HG03159 (cell line): ENCODE data around the gene ARHGAP42.

Source experiments
- ATAC-seq: cut with Tn5 transposase; IDR thresholded peaks from one replicate; pipeline ENCODE4 v1.9.1; 2021; ENCODE audit warnings: mild to moderate bottlenecking, moderate library complexity; ENCODE audit not compliant: unreplicated experiment

Gene ARHGAP42

DNA sequence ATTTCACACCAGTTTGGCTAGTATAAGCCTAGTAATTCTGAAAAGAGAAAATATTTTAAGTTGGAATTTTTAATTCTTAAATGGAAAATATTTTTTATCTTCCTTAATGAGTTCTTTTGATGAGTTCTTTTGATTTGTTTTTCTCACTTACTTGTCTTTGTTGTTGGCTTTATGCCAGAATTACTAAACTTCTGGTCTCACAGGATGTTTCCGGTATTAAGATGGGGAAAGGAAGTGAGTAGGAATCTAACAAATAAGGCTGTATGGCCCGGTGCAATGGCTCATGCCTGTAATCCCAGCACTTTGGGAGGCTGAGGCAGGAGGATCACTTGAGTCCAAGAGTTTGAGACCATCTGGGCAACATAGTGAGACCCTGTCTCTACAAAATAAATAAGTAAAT lies 106.4 kb downstream of the ARHGAP42 start:
- no peak for ATAC-seq

DNA sequence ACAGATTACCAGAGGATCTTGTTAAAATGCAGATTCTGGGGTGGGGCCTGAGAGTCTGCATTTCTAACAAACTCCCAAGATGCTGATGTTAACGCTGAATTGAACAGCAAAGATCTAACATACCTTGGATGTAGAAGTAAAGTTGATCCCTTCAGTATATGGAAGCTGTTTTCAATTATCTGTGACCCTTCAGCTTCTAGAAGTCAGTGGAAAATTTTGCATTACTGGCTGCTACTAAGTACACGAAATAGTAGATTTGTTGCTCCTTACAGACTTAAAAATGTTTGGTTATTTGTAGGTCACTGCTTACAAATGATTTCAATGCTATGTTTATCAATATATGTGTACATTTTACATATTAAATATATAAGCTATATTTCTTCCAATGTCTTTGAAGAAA lies 107.4 kb downstream of the ARHGAP42 start:
- no peak for ATAC-seq

DNA sequence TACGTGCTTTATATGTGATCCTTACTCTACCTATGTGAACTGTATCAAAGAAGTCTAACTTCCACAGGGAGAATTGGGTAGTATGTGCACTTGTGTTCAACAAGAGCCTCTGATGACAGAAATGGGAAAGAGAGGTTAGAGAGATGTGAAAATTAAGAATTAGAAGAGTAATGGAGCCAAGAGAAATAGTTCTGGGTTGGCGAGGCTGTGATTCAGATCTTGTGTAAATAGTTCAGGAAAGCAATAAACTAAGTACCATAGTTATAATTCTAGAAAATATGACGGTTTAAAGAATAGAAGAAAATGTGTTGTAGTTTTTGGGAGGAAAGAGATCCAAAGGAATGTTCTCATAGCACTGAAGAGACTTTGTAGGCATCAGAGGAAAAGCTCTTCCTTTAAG lies 112.4 kb downstream of the ARHGAP42 start:
- ATAC-seq, result no peak

DNA sequence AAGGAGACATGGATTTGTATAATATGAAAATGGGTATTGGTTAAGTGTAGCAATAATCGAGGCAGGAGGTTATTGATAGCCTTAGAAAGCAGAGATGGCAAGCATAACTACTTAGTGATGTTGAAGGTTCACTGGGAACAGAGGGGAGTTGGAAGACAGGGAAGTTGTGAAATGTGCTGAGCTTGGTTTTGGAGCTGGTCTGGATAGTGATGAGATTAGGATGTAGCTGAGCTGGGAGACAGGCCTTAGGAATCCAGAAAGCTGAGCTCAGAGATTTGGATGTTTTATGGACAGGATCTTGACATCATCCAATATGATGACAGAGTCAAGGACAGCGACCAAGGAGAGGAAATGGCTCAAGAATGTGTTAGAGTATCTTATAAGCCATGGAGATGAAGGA lies 113.1 kb downstream of the ARHGAP42 start:
- no peak for ATAC-seq

DNA sequence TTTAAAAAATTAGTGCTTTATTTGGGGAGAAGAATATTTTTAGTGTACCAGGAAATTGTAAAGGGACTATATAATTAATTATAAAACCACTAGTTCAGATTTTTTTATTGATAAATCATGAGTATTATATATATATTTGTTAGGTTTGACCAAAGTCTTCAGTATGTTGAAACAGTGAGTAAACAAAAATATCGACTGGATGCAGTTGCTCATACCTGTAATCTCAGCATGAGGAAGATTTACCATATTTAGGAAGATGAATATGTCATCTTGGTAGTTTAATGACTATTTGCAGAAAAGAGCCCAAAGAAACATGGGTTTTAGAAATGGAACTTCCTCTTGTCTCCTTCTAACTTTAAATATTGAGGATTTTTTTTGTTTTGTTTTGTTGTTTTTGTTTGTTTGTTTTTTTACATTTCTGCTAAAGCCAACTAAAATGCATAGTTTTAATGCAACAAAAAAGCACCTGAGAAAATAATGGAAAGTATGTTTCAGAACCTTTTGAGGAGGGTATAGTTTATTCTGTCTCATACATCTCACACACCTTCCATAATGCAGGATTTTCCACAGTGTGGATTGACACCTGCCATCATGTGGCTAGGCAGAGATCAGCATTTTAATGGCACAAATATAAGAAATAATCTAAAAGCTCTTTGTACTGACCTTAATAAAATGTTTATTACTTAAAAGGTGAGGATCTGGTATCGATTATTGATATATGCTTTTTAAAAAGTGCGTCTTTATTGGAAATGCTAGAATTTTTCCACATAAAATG lies 114.3 kb downstream of the ARHGAP42 start:
- ATAC-seq, result no peak

DNA sequence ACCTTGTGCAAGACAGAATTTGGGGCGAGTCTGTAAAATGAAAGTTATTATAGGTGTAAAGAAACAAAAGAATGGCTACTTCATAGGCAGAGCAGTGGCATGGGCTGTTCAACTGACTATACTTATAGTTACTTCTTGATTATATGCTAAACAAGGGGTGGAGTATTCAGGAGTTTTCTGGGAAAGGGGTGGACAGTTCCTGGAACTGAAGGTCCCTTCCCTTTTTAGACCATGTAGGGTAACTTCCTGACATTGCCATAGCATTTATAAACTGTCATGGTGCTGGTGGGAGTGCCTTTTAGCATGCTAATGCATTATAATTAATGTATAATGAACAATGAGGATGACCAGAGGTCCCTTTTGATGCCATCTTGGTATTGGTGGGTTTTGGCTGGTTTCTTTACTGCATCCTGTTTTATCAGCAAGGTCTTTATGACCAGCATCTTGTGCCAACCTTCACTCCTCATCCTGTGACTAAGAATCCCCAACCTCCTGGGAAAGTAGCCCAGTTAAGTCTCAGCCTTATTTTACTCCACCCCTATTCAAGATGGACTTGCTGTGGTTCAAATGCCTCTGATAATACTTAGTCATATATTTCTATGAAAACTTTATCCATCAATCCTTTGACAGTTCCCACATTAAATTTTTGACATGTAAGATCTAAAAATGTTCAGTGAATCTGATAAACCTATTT lies 118.6 kb downstream of the ARHGAP42 start:
- ATAC-seq, result no peak

DNA sequence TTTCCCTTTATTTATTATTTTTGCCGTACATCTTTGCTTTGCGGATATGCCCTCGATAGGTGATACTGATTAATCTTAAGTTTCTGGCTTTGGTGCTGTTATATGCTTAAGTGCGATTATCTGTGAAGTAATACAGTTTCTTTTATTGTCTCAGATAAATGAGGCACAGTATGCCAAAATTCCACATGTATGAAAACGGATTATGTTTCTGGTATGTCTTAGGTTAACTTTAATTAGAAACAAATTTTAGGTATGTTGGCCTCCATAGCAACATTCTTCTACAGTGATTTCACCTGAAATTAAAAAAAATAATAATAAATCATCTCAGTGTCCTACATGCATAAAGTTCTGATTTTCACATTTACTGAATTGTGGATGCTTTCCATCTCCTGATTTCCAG lies 119.2 kb downstream of the ARHGAP42 start:
- no peak for ATAC-seq

DNA sequence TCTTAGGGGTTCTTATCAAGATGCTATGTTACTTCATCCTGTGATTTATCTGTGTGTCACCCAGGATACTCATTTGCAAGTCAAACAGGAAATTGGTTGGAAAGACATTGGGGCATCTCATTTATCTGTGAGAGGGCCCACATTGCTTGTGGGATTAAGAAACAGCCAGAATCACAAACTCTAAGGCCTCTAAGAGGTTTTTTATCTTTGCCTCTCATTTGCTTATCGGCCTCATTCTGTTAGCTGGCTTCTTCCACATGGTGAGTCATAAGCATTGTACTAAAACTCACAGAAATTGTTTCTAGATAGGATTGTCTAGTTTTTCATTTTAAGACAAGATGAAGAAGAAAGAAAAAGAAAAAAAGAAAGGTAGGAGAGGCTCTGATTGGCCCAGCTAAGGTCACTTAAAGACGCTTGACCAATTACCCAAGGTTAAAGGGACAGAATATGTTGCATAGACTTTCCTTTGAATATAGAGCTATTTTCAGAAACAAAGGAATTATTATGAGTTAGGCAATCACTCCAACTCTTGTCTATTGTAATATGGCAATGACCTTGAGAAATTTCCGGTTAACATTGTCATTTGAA lies 121.9 kb downstream of the ARHGAP42 start:
- no peak for ATAC-seq

DNA sequence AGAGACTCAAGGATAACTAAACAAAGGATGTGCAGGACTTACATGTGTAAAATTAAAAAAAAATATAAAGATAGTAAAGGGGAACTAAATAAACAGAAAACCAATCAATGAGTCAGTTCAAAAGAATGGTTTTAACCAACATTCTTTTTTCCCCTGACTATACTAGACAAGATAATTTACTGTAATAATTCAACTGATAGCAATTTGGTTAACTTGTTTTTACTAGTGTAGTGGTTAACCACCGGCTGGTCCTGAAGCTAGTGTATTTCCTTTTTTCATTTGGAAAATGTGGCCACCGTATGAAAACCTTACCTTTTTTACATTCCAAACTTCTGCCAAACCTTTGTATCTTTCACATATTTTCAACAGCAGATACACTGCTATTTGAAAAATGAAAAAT lies 123.1 kb downstream of the ARHGAP42 start:
- peak; percentile 68 for ATAC-seq

DNA sequence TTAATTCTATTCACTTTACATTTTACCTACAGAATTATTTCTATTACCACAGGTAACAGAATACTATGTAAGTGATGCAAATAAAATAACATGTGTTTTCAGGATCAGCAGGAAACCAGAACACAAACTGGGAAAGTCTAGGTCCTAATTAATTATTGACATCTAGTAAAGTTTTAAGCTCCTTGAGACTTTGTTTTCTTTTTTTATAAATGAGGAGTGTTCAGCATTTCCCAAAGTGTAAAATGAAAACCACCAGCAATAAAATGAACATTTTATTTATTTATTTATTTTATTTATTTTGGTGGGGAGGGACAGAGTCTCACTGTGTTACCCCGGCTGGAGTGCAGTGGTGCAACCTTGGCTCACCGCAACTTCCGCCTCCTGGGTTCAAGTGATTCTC lies 123.6 kb downstream of the ARHGAP42 start:
- ATAC-seq, result no peak

DNA sequence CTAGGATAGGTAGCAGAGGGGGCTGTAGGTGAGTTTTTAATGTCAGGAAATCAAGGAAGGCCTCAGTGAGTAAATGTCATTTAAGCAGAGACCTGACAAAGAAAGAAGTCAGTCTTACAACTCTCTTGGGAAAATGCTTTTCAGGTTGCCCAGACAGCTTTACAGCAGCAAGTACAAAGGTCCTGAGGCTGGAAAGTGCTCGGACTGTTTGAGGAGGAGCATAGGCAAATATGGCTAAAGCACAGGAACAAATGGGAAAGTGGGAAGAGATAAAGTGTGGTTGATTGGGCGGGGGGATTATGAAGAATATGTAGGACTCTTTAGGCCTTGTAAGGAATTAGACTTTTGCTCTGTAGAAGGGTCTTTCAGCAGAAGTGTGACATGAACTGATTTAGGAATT lies 125.4 kb downstream of the ARHGAP42 start:
- no peak for ATAC-seq

DNA sequence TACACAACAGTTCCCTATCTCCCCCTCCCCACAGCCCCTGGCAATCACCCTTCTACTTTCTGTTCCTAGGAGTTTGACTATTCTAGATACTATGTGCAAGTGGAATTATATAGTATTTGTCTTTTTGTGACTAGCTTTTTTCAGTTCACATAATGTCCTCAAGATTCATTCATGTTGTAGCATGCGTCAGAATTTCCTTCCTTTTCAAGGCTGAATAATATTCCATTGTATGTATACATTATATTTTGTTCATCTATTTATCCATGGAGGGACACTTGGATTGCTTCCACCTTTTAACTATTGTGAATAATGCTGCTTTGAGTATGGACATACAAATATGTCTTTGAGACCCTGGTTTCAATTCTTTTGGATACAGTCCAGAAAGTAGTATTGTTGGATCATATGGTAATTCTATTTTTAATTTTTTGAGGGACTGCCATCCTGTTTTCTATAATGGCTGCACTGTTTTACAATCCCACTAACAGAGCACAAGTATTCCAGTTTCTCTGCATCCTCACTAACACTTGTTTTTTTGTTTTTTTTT lies 128.8 kb downstream of the ARHGAP42 start:
- no peak for ATAC-seq

DNA sequence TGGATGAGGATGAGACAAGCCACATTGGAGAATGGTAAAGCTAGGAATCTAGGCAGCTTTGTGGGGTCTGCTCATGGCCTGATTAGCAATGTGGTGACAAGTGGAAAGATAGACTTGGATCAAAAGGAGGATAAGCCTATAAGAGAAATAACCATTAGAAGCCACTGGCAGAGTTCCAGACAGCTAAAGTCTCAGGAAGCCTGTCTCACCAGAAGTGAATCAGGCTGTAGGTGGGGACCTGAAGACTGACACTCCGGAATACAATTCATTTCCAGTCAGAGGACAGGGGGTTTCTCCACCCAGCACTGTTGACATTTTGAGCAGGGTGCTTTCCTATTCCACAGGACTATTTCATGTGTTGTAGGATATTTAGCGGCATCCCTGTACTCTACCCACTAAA lies 129.7 kb downstream of the ARHGAP42 start:
- ATAC-seq, result no peak

DNA sequence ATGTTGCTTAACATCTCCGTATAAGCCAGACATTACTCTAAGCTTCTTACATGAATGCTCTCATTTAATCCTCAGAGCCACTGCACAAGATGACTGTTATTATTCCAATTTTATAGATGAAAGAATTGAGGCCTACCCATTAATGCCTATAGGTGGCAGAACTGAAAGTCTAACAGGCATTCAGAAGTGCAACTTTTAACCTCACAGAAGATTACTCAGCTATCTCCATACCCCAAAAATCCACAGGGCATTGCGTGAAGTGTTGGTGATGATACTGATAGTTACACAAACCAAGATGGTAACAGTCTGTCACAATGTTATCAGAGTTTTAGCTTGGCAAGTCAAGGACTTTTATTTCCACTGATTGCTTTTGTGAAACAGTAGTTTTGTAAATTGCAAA lies 130.5 kb downstream of the ARHGAP42 start:
- no peak for ATAC-seq

DNA sequence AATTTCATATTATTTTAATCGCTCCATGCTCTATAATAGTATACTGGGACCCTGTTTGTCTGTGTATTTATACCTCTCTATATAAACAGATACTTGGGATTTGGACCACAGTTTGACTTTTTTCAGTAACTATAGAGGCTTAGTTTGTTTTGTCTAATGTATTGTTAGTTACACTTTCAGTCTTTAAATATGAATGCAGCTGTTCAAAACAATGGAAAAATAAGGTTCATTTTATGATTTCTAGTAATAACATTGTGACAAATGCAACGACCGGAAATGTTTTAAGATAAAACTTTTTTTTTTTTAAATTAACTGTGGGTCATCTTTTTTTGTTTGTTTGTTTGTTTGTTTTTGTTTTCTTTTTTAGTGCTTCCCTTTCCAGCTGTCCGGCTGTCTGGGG lies 133.5 kb downstream of the ARHGAP42 start:
- ATAC-seq, result no peak

DNA sequence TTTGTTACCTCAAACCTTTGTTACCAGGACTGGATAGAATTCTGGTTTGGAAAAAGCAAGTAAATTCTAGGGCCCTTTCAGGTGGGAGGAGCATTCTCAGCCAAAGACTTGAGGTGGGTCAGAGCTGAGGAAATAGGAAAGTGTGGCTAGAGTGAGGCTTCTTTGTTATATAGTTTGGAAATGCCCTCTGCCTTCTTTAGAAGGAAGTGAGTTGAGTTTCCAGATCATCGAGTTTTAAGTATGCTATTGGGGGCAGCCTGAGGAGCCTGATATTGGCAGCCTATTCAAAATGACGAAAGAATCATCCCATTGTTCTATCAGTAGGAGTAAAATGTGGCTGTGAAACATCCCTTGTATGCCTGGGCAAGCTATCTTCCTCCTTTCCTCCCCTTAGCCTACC lies 134.1 kb downstream of the ARHGAP42 start:
- ATAC-seq, result no peak

DNA sequence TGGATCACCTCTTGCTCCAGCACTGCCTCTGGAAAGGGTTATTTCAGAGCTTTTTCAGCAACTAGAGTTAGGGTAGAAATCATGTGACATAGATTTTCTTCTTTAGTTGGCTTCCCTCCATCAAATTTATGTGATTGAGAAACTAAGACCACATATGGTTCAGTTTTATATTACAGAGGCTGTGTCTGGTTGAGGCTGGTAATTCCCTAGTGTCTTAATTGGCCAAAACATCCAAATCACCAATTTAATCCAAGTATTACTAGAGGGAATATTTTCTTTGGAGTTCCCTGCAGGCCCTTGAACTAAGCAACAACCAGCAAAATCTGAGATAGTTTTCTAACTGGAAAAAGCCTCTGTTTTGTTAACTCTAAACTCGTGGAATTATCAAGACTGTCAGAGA lies 136.3 kb downstream of the ARHGAP42 start:
- no peak for ATAC-seq

DNA sequence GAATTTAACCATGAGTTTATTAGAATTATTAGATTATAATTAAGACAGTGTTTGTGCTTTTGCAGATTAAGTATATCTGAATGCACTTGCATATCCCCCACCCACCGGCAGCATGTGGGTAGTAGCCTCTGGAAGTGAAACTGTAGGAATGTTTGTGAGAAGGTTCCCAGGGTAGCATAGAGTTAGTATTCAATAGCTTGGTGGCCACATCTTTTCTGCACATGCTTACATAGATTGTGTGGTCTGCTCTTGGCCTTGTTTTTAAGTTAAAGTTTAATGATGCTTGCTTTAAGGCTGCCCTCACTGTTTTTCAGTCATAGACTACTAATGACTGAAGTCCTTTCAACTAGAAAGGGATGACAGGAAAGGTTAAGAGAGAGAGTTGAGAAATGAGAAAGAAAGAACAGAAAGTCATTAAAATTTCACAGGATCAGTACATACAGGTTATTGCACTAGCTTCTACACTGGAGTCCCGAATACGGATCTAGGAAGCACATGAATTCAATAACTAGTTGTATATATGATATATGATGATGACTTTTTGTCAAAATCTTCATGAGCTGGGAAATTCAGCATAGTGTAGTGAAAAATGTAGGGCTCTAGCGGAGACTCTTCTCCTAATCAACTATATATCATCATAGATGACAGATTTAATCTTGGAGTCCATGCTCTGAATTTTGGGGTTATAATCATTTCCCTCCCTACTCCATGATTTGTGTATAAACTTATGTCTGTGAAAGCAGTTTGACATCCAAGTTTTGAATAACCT lies 137.1 kb downstream of the ARHGAP42 start:
- no peak for ATAC-seq

DNA sequence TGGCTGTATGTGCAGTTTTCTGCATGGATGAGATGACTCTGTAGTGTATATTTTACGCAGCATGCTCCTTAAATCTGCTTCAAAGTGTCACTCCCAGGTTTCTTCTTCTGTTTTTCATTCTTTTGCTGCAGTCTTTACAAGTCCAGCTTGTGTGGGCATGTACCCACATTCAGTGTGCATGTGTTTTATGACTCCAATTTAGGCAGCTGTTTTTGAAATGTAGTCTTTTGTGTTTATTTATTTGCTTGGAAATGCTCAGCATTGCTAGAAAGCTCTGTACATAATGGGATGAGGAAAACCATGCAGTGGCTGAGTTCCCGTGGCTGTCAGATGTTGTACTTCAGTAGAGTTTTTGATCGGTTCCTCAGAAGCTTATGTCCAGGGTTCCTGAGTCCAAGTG lies 138.5 kb downstream of the ARHGAP42 start:
- no peak for ATAC-seq

DNA sequence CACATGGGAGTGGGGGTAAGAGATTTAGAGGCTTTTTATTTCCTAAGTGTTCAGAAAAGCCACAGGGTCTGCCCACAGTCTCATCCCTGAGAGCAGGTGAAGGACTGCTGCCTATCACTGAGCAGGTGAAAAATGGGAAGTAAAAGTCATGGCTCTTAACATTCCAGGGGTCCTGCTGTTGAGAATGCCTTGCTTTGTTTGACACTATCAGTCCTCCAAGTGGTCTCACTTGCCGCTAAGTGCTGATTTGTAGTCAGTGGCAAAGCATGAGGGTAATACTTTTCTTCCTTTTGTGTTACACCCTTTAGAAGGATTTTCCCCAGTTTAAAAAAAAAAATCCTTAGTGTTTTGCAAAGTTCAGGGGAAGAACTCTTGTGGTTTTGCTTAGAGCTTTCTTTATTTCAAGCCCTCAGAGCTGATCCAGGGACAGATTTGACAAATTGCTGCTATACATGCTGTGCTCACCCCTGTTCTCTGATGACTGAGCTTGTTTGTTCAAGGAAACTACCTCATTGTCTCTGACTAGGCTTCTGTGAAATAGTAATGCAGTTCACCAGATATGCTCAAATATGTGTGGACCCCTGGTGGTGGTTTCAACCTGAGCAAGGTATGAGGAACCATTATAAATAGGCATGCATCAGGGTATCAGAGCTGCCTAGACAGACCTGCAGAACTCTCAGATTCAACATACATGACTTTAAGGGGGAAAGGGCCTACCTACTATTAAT lies 141.0 kb downstream of the ARHGAP42 start:
- ATAC-seq, result peak; percentile 90

DNA sequence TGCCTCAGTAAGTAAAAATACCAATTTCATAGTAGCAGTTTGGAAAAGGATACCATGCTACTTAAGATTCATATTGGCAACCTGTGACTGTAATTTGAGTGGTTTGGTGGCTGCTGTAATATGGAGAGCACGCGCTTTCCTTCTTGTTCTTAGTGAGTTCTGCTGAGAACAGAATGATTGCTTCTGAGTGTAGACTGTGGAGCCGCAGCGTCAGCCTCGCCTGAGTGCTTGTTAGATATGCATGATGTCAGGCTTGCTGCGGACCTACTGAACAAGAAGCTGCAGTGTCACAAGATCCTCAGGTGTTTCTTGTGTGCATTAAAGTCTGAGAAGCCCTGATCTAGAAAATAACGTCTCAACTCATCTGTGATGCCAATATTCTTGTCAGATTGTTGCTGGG lies 143.2 kb downstream of the ARHGAP42 start:
- ATAC-seq, result no peak
